ENCODE data around the gene SGIP1.

DNA sequence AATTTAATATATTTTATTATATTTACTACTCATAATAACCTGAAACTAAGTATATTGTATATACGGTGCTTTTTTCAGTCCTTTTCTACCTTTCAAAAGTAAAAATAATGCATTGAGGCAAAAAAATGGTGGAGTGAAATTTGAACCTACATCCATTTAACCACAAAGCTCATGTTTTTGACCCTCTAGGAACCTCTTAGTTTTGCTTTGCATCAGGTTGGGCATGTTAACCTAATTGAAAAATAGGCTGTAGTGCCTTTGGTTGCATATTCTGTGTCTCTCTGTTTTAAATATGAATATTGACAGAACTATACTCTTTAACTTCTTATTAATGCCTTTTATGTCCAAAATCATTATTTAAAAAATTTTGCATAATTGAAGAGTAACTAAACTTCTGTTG, 3.8 kb downstream of the SGIP1 start:
- TF ChIP-seq, protein P1, sequence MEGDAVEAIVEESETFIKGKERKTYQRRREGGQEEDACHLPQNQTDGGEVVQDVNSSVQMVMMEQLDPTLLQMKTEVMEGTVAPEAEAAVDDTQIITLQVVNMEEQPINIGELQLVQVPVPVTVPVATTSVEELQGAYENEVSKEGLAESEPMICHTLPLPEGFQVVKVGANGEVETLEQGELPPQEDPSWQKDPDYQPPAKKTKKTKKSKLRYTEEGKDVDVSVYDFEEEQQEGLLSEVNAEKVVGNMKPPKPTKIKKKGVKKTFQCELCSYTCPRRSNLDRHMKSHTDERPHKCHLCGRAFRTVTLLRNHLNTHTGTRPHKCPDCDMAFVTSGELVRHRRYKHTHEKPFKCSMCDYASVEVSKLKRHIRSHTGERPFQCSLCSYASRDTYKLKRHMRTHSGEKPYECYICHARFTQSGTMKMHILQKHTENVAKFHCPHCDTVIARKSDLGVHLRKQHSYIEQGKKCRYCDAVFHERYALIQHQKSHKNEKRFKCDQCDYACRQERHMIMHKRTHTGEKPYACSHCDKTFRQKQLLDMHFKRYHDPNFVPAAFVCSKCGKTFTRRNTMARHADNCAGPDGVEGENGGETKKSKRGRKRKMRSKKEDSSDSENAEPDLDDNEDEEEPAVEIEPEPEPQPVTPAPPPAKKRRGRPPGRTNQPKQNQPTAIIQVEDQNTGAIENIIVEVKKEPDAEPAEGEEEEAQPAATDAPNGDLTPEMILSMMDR (IDR thresholded peaks at IDR 0.05): no peak
- no peak for TF ChIP-seq POLR2A (IDR thresholded peaks at IDR 0.05)
